ENCODE data around the gene EPHB1. TPM values are rescaled to one million over a fixed set of nuclear protein-coding genes. Genes with fewer than 3 reads are reported as not detected.

Gene EPHB1
- total RNA-seq, 3 donors from 2014 or later, result 1.8 to 5.9 (median 3.4) TPM

- intact Hi-C loops (cut with DNase I; ENCODE audit: low total_unique reads), result no loop called here
- Histone ChIP-seq H3K36me3 (no peaks in the 10 kb centered on the region), H3K4me1 (no peaks in the 10 kb centered on the region), H3K4me3 (no peak overlapping the region), H3K9me3 (no peaks in the 10 kb centered on the region), H3K27me3 (peaks cover 0 to 11% of the 10 kb centered on the region in 2 donors), H3K27ac (no peak overlapping the region)
- TF ChIP-seq CTCF (IDR thresholded peaks at IDR 0.05) (no peak), POLR2A (IDR thresholded peaks at IDR 0.05) (no peak), POLR2AphosphoS5 (IDR thresholded peaks at IDR 0.05) (no peak)
- no peak for DNase-seq (ENCODE audit: low spot score in 2 of 2)
These were observed 7.5 kb downstream of the EPHB1 start for GRCh38 chr3:134802428-134803050.

GRCh38 chr3:134803051-134803505 is 8.0 kb downstream of the EPHB1 start:
- Histone ChIP-seq H3K27me3 (peaks cover 0 to 6% of the 10 kb centered on the region in 2 donors), H3K9me3 (no peaks in the 10 kb centered on the region), H3K4me3 (no peak overlapping the region), H3K27ac (no peak overlapping the region), H3K4me1 (no peaks in the 10 kb centered on the region), H3K36me3 (no peaks in the 10 kb centered on the region)
- DNase-seq (ENCODE audit: low spot score in 2 of 2), result no peak
- no peak for TF ChIP-seq POLR2AphosphoS5 (IDR thresholded peaks at IDR 0.05)
- no peak for TF ChIP-seq CTCF (IDR thresholded peaks at IDR 0.05)
- no peak for TF ChIP-seq POLR2A (IDR thresholded peaks at IDR 0.05)
- intact Hi-C loops (cut with DNase I; ENCODE audit: low total_unique reads), result no loop called here

- H3K4me1 ChIP-seq, result no peaks in the 10 kb centered on the region
- H3K36me3 ChIP-seq, result no peaks in the 10 kb centered on the region
- intact Hi-C loops (cut with DNase I; ENCODE audit: low total_unique reads), result no loop called here
- H3K27me3 ChIP-seq, result peaks cover 0 to 2% of the 10 kb centered on the region in 2 donors
- H3K27ac ChIP-seq, result no peak overlapping the region
- no peak overlapping the region for H3K4me3 ChIP-seq
- DNase-seq (ENCODE audit: low spot score in 2 of 2), result no peak
- no peak for TF ChIP-seq POLR2AphosphoS5 (IDR thresholded peaks at IDR 0.05)
- no peak for TF ChIP-seq POLR2A (IDR thresholded peaks at IDR 0.05)
- no peak for TF ChIP-seq CTCF (IDR thresholded peaks at IDR 0.05)
- H3K9me3 ChIP-seq, result no peaks in the 10 kb centered on the region
These were observed 8.6 kb downstream of the EPHB1 start for GRCh38 chr3:134803652-134804051.

GRCh38 chr3:134804508-134805480 is 9.7 kb downstream of the EPHB1 start:
- TF ChIP-seq CTCF (IDR thresholded peaks at IDR 0.05) (no peak), POLR2A (IDR thresholded peaks at IDR 0.05) (no peak), POLR2AphosphoS5 (IDR thresholded peaks at IDR 0.05) (no peak)

GRCh38 chr3:134807189-134807588 is 12.1 kb downstream of the EPHB1 start:
- H3K4me3 ChIP-seq, result no peak overlapping the region
- H3K36me3 ChIP-seq, result no peaks in the 10 kb centered on the region
- no peaks in the 10 kb centered on the region for H3K4me1 ChIP-seq
- intact Hi-C loops (cut with DNase I; ENCODE audit: low total_unique reads), result no loop called here
- no peak for TF ChIP-seq POLR2A (IDR thresholded peaks at IDR 0.05)
- no peak for TF ChIP-seq POLR2AphosphoS5 (IDR thresholded peaks at IDR 0.05)
- no peak for TF ChIP-seq CTCF (IDR thresholded peaks at IDR 0.05)
- no peaks in the 10 kb centered on the region for H3K9me3 ChIP-seq
- H3K27me3 ChIP-seq, result no peaks in the 10 kb centered on the region
- DNase-seq (ENCODE audit: low spot score in 2 of 2), result no peak
- no peak overlapping the region for H3K27ac ChIP-seq

More at GRCh38 chr3:134804508-134805480, 9.7 kb downstream of the EPHB1 start:
- Histone ChIP-seq H3K27me3 (no peaks in the 10 kb centered on the region), H3K4me3 (no peak overlapping the region), H3K9me3 (no peaks in the 10 kb centered on the region), H3K4me1 (no peaks in the 10 kb centered on the region), H3K36me3 (no peaks in the 10 kb centered on the region), H3K27ac (no peak overlapping the region)
- DNase-seq (ENCODE audit: low spot score in 2 of 2), result no peak
- intact Hi-C loops (cut with DNase I; ENCODE audit: low total_unique reads), result no loop called here
